Ascending aorta (tissue), 2 donors: ENCODE results near the gene CREB3L2. TPM values are rescaled to one million over a fixed set of nuclear protein-coding genes. Genes with fewer than 3 reads are reported as not detected.

Experiments used
- DNase-seq, 2 donors: peaks; one replicate each; pipeline ENCODE4 v3.0.0-alpha.2; 2019; ENCODE audit warnings: low spot score in 2 of 2
- H3K27ac ChIP-seq, 2 donors: fragments of 200-600 bp; sonication (generic); one replicate each; pipeline ENCODE4 v1.5.1; 2016 to 2017; ENCODE audit warnings: mild to moderate bottlenecking in 1 of 2
- H3K27me3 ChIP-seq: fragments of 200-600 bp; sonication (generic); one replicate; pipeline ENCODE4 v1.5.1; 2017
- H3K36me3 ChIP-seq, 2 donors: fragments of 200-600 bp; sonication (generic); one replicate each; pipeline ENCODE4 v1.5.1; 2016
- H3K4me1 ChIP-seq, 2 donors: fragments of 200-600 bp; sonication (generic); one replicate each; pipeline ENCODE4 v1.5.1; 2016 to 2017; ENCODE audit warnings: mild to moderate bottlenecking in 1 of 2
- H3K4me3 ChIP-seq, 2 donors: fragments of 200-600 bp; sonication (generic); one replicate each; pipeline ENCODE4 v1.5.1; 2016 to 2017; ENCODE audit warnings: mild to moderate bottlenecking in 1 of 2
- H3K9me3 ChIP-seq, 2 donors: fragments of 200-600 bp; sonication (generic); one replicate each; pipeline ENCODE4 v1.5.1; 2016
- CTCF ChIP-seq, 3 experiments: fragments of 200-600 bp in 2 of 3; fragments of 450-650 bp in 1 of 3; sonication (generic) in 2 of 3; IDR thresholded peaks; one replicate each; pipeline ENCODE4 v1.5.1; 2016 to 2019; ENCODE audit warnings: antibody characterized with exemption in 3 of 3, mild to moderate bottlenecking in 1 of 3, moderate library complexity in 1 of 3
- intact Hi-C: fragments of 100-400 bp; cut with DNase I; formaldehyde crosslinking; loops from one replicate; pipeline ENCODE4 v1.15.1; 2023
- total RNA-seq: library from RNA; depleted of rRNA; stranded (reverse); fragments of >200 nt; gene quantifications from one replicate; pipeline ENCODE4 v1.1.0, GENCODE V29; 2016

The CREB3L2 gene
- total RNA-seq, 1 donor from 2014 or later = 38.5 TPM

GRCh38 chr7:138027100-138027499 is 25.2 kb upstream of the CREB3L2 start:
- intact Hi-C loops = no loop called here
- no peak for DNase-seq

GRCh38 chr7:138025215-138026186 is 23.6 kb upstream of the CREB3L2 start:
- Histone ChIP-seq H3K27me3 (no peaks in the 10 kb centered on the region), H3K36me3 (no peaks in the 10 kb centered on the region), H3K4me1 (no peaks in the 10 kb centered on the region), H3K4me3 (no peak overlapping the region), H3K27ac (no peak overlapping the region), H3K9me3 (no peaks in the 10 kb centered on the region)
- intact Hi-C loops = no loop called here
- no peak for DNase-seq
- TF ChIP-seq CTCF (IDR thresholded peaks at IDR 0.05) = no peak

More at GRCh38 chr7:138027100-138027499, 25.2 kb upstream of the CREB3L2 start:
- TF ChIP-seq CTCF (IDR thresholded peaks at IDR 0.05) = no peak
- no peaks in the 10 kb centered on the region for H3K27me3 ChIP-seq
- H3K4me1 ChIP-seq = no peaks in the 10 kb centered on the region
- H3K36me3 ChIP-seq = no peaks in the 10 kb centered on the region
- no peaks in the 10 kb centered on the region for H3K9me3 ChIP-seq
- no peak overlapping the region for H3K4me3 ChIP-seq
- H3K27ac ChIP-seq = no peak overlapping the region

DNA sequence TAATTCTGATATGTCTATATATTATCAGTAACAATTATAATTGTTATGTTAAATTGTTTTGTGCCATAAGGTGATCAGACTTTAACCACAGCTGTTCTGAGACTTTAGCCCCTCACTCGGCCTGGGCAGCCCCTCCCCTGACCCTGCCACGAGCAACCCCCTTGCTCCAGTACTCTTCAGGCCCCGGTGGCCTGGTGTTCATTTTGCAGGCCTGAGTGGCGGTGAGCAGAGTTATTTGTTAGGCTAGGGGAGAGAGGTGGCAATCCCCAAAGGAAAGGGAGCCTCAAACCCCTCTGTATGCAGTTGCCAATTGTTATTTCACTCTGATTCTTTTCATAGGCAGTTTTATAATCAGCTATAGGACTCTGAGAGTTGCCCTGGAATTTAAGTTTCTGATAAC is 22.9 kb upstream of the CREB3L2 start:
- intact Hi-C loops = no loop called here
- H3K27me3 ChIP-seq = no peaks in the 10 kb centered on the region
- H3K36me3 ChIP-seq = no peaks in the 10 kb centered on the region
- H3K4me1 ChIP-seq = no peaks in the 10 kb centered on the region
- H3K9me3 ChIP-seq = no peaks in the 10 kb centered on the region
- H3K27ac ChIP-seq = no peak overlapping the region
- no peak for TF ChIP-seq CTCF (IDR thresholded peaks at IDR 0.05)
- no peak for DNase-seq
- no peak overlapping the region for H3K4me3 ChIP-seq

GRCh38 chr7:138024343-138024691 is 22.4 kb upstream of the CREB3L2 start:
- no peak overlapping the region for H3K4me3 ChIP-seq
- no peaks in the 10 kb centered on the region for H3K36me3 ChIP-seq
- no peak overlapping the region for H3K27ac ChIP-seq
- no peaks in the 10 kb centered on the region for H3K9me3 ChIP-seq
- H3K4me1 ChIP-seq = no peaks in the 10 kb centered on the region
- intact Hi-C loops = no loop called here
- DNase-seq = no peak
- H3K27me3 ChIP-seq = no peaks in the 10 kb centered on the region
- no peak for TF ChIP-seq CTCF (IDR thresholded peaks at IDR 0.05)

GRCh38 chr7:138023618-138024342 is 21.9 kb upstream of the CREB3L2 start:
- Histone ChIP-seq H3K9me3 (no peaks in the 10 kb centered on the region), H3K36me3 (no peaks in the 10 kb centered on the region), H3K4me3 (no peak overlapping the region), H3K27ac (no peak overlapping the region), H3K4me1 (no peaks in the 10 kb centered on the region), H3K27me3 (no peaks in the 10 kb centered on the region)
- DNase-seq = no peak
- intact Hi-C loops = no loop called here
- no peak for TF ChIP-seq CTCF (IDR thresholded peaks at IDR 0.05)
